OCI-LY7 (cell line): Measurements from ENCODE around the gene POP4. TPM values are rescaled to one million over a fixed set of nuclear protein-coding genes. Genes with fewer than 3 reads are reported as not detected.

ENCODE experiments used
- BruUV-seq: library from RNA; stranded (reverse); fragments of 400-500 nt; replicated peaks from 2 replicates; lab custom pipeline; 2021; lab: Mats Ljungman, UMichigan
- CTCF ChIA-PET: fragments of 300-600 bp; sonication (Branson Sonifier 250); formaldehyde crosslinking; loops from one replicate; lab custom pipeline; 2022; ENCODE audit warnings: antibody characterized with exemption; ENCODE audit not compliant: unreplicated experiment; lab: Charles Lee
- POLR2A ChIA-PET: fragments of 300-600 bp; sonication (Branson Sonifier 250); formaldehyde crosslinking; loops from one replicate; lab custom pipeline; 2022; ENCODE audit warnings: antibody characterized with exemption; lab: Charles Lee
- DNase-seq: peaks from one replicate; pipeline ENCODE4 v3.0.0-alpha.2; 2015; ENCODE audit warnings: low spot score
- H2AFZ ChIP-seq: fragments of 200-600 bp; sonication (generic), shearing (Covaris generic); 2 replicates; pipeline ENCODE4 v1.6.1; 2014; ENCODE audit warnings: mild to moderate bottlenecking, antibody characterized with exemption, low read length, moderate library complexity
- H3K27ac ChIP-seq: fragments of 200-600 bp; sonication (generic); 2 replicates; pipeline ENCODE4 v1.5.1; 2014; ENCODE audit warnings: mixed run types, low read depth, mild to moderate bottlenecking, moderate library complexity, low read length, inconsistent platforms; ENCODE audit not compliant: poor library complexity, severe bottlenecking
- H3K36me3 ChIP-seq: fragments of 200-600 bp; sonication (generic); 2 replicates; pipeline ENCODE4 v1.6.1; 2014; ENCODE audit warnings: mild to moderate bottlenecking, antibody characterized with exemption, low read length, moderate library complexity, mixed read lengths; ENCODE audit not compliant: insufficient read depth
- H3K4me1 ChIP-seq: fragments of 200-600 bp; sonication (generic); 2 replicates; pipeline ENCODE4 v1.5.1; 2014; ENCODE audit warnings: mild to moderate bottlenecking, low read length; ENCODE audit not compliant: insufficient read depth, poor library complexity, severe bottlenecking
- H3K4me2 ChIP-seq: fragments of 200-600 bp; sonication (generic); 2 replicates; pipeline ENCODE4 v1.6.1; 2014; ENCODE audit warnings: mild to moderate bottlenecking, low read length
- H3K4me3 ChIP-seq: fragments of 200-600 bp; sonication (generic); 2 replicates; pipeline ENCODE4 v1.5.1; 2014; ENCODE audit warnings: mild to moderate bottlenecking, low read depth, low read length; ENCODE audit not compliant: poor library complexity, severe bottlenecking
- H3K79me2 ChIP-seq: fragments of 200-600 bp; sonication (generic); 2 replicates; pipeline ENCODE4 v1.6.1; 2016; ENCODE audit warnings: low read depth, mild to moderate bottlenecking, low read length, moderate library complexity, mixed read lengths; ENCODE audit not compliant: insufficient read depth
- H3K9me2 ChIP-seq: fragments of 200-600 bp; sonication (generic); 2 replicates; pipeline ENCODE4 v1.6.1; 2016; ENCODE audit warnings: mild to moderate bottlenecking, low read length, mixed read lengths; ENCODE audit not compliant: insufficient read depth
- H3K9me3 ChIP-seq: fragments of 200-600 bp; sonication (generic); 2 replicates; pipeline ENCODE4 v1.6.1; 2014; ENCODE audit warnings: mild to moderate bottlenecking, mixed run types, low read length, mixed read lengths
- H4K20me1 ChIP-seq: fragments of 200-600 bp; sonication (generic); 2 replicates; pipeline ENCODE4 v1.6.1; 2014; ENCODE audit warnings: mild to moderate bottlenecking, antibody characterized with exemption, low read length, moderate library complexity, mixed read lengths; ENCODE audit not compliant: insufficient read depth
- EZH2phosphoT487 ChIP-seq: fragments of 200-600 bp; sonication (generic); IDR thresholded peaks from 2 replicates; pipeline ENCODE4 v1.6.1; 2018; ENCODE audit warnings: low read depth, borderline replicate concordance, mild to moderate bottlenecking, mixed run types, antibody characterized with exemption, low read length, moderate library complexity, mixed read lengths
- intact Hi-C: fragments of 100-400 bp; cut with micrococcal nuclease; formaldehyde crosslinking; loops from one replicate; pipeline ENCODE4 v1.10.0; 2022; ENCODE audit not compliant: unreplicated experiment
- total RNA-seq, 2 experiments: library from RNA; depleted of rRNA in 1 of 2; stranded (reverse); fragments of >200 nt in 1 of 2; shearing (Covaris generic) in 1 of 2; gene quantifications; 2 replicates each; pipeline ENCODE4 v1.2.3, GENCODE V29; 2014 to 2022
- TF ChIP-seq, protein P1 (sequence below): fragments of 200-600 bp; sonication (generic); conservative IDR thresholded peaks from 2 replicates; pipeline ENCODE4 v1.5.1; 2014; ENCODE audit warnings: mild to moderate bottlenecking, antibody characterized with exemption, low read length, moderate library complexity, mixed read lengths

POP4 gene
- total RNA-seq, 2 experiments from 2014 or later, result 83.5 to 105 TPM

DNA sequence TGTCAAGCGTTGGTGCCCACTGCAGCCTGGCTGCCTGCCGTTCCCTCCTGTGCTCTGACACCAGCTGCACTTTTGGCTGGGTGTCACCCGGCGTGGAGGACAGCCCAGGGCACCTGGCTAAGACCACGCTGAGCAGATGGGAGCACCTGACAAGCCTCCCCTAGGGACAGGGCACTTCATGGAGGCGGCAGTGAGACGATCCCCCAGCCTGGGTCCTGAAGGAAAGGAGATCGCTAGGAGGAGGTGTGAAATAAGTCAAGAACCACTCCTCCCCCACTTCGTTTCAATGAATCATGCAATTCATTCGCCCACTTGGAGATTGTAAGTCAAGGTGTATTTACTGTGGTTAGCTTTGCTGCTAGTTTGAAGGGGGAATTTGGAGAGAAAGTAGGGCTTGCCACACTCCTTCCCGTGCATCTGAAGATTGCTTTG is 41.5 kb upstream of the POP4 start:
- no peaks in the 10 kb centered on the region for H3K36me3 ChIP-seq
- H3K9me2 ChIP-seq, result no peaks in the 10 kb centered on the region
- H3K27ac ChIP-seq, result no peak overlapping the region
- no peak for DNase-seq
- H3K79me2 ChIP-seq, result no peaks in the 10 kb centered on the region
- intact Hi-C loops, result no loop called here
- no peaks in the 10 kb centered on the region for H4K20me1 ChIP-seq
- POLR2A ChIA-PET, result no interaction called here
- TF ChIP-seq, protein P1, sequence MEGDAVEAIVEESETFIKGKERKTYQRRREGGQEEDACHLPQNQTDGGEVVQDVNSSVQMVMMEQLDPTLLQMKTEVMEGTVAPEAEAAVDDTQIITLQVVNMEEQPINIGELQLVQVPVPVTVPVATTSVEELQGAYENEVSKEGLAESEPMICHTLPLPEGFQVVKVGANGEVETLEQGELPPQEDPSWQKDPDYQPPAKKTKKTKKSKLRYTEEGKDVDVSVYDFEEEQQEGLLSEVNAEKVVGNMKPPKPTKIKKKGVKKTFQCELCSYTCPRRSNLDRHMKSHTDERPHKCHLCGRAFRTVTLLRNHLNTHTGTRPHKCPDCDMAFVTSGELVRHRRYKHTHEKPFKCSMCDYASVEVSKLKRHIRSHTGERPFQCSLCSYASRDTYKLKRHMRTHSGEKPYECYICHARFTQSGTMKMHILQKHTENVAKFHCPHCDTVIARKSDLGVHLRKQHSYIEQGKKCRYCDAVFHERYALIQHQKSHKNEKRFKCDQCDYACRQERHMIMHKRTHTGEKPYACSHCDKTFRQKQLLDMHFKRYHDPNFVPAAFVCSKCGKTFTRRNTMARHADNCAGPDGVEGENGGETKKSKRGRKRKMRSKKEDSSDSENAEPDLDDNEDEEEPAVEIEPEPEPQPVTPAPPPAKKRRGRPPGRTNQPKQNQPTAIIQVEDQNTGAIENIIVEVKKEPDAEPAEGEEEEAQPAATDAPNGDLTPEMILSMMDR, result no peak
- no peak overlapping the region for H2AFZ ChIP-seq
- no peak overlapping the region for H3K4me2 ChIP-seq
- H3K4me1 ChIP-seq, result no peaks in the 10 kb centered on the region
- H3K9me3 ChIP-seq, result no peaks in the 10 kb centered on the region
- CTCF ChIA-PET, result no interaction called here
- no TSS peak for BruUV-seq
- H3K4me3 ChIP-seq, result no peak overlapping the region

DNA sequence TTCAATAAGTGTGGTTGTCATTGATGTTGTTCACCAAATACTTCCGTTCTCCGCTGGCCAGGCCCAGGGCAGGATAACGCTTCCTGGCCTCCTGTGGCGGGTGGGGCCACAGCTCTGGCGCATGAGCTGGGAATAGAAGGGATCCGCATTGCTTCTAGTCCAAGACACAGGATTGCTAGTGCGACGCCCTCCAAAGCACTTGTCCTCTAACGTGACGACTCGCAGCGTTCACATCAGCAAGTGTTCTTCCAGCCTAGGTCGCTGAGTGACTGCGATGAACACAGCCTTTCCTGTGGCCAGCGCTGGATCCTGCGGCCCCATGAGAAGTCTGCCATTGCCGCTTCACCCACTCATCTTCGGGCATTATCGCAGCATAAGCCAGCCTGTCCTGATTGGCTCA is 40.9 kb upstream of the POP4 start:
- intact Hi-C loops, result no loop called here
- Histone ChIP-seq H3K27ac (no peak overlapping the region), H3K4me3 (no peak overlapping the region), H3K9me3 (no peaks in the 10 kb centered on the region), H2AFZ (no peak overlapping the region), H3K79me2 (no peaks in the 10 kb centered on the region), H3K9me2 (no peaks in the 10 kb centered on the region), H3K36me3 (no peaks in the 10 kb centered on the region), H3K4me1 (no peaks in the 10 kb centered on the region), H4K20me1 (no peaks in the 10 kb centered on the region), H3K4me2 (no peak overlapping the region)
- POLR2A ChIA-PET, result no interaction called here
- TF ChIP-seq, protein P1, result no peak
- TF ChIP-seq EZH2phosphoT487, result no peak
- no peak for DNase-seq
- CTCF ChIA-PET, result no interaction called here
- BruUV-seq, result no TSS peak

- no peak for DNase-seq
- BruUV-seq, result no TSS peak
- H4K20me1 ChIP-seq, result no peaks in the 10 kb centered on the region
- H3K4me3 ChIP-seq, result no peak overlapping the region
- no peak overlapping the region for H3K4me2 ChIP-seq
- no peaks in the 10 kb centered on the region for H3K36me3 ChIP-seq
- no peaks in the 10 kb centered on the region for H3K9me3 ChIP-seq
- POLR2A ChIA-PET, result no interaction called here
- H2AFZ ChIP-seq, result no peak overlapping the region
- no peak overlapping the region for H3K27ac ChIP-seq
- H3K79me2 ChIP-seq, result no peaks in the 10 kb centered on the region
- H3K9me2 ChIP-seq, result no peaks in the 10 kb centered on the region
- intact Hi-C loops, result no loop called here
- H3K4me1 ChIP-seq, result no peaks in the 10 kb centered on the region
- CTCF ChIA-PET, result no interaction called here
- TF ChIP-seq, protein P1, result no peak
- no peak for TF ChIP-seq EZH2phosphoT487
Observed at GRCh38 chr19:29566496-29567054, 39.5 kb upstream of the POP4 start.
